Activated T-cell treated with anti-CD3 and anti-CD28 coated beads, Interleukin-2, amount 50 U/mL, for 1 hour (primary cell): Measurements from ENCODE around the gene NFX1.

Source experiments
- DNase-seq: peaks from one replicate; pipeline ENCODE4 v3.0.0-alpha.2; 2020

The NFX1 gene

GRCh38 chr9:33267151-33267767, 23.1 kb upstream of the NFX1 start:
- DNase-seq, result no peak

DNA sequence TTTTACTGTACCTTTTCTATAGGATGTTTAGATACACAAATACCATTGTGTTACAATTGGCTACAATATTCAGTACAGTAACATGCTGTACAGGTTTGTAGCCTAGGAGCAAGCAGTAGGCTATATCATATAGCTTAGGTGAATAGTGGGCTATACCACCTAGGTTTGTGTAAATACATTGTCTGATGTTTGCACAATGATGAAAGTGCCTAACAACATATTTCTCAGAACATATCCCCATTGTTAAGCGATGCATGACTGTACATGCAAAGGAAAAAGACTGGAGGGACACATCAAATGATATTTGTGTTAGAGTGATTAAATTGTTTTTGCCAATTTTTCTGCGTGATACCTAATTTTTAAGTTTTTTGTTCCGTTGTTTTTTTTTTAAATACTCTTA, 20.2 kb upstream of the NFX1 start:
- DNase-seq, result no peak

DNA sequence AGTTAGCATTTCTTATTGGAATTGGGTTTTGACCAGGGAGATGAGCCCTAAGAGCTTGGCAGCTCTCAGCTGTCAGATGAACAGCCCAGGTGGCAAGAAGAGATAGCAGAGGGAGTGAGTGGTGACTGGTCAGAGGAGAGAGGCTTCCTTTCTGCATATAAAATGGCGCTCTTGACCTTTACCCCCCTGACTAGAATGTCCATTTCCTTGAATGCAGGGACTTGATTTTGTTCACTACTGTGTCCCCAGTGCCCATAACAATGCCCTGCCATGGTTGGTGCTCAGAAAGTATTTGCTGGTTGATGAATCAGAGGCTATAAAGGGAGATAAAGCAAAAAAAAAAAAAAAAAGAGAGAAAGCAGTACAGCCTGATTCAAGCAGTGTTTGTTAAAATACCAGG, 18.3 kb upstream of the NFX1 start:
- no peak for DNase-seq

DNA sequence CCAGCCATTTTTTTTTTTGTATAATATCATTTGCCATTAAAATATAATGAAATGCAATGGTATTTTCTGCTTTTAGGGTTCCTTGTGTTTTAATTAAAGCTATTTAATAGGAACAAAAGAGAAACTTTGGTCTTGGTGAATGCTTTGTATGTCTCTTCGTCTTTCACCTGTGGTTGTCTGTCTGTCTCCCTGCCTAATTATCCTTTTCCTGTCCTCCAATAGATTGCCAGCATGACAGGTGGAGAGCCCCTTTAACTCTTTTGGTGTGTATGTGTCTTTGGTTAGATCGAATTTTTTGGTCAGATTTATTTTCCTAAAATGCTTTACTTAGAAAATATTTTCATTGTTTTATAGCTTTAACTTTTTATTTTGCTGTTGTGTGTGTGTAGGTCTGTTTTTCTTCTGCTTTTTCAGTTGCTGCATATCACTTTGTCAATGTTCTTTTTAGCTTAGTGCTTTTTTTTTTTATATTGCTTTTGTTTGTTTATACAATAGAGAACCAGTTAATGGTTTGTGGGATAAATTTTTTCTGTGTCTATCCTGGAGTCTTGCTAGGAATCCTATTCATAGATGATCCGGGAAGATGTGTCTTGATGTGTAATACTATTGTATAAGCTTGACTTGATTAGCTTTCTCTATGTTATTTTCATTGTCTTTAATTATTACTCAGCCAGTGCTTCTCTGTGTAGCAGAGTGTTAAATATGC, 16.9 kb upstream of the NFX1 start:
- DNase-seq, result no peak

DNA sequence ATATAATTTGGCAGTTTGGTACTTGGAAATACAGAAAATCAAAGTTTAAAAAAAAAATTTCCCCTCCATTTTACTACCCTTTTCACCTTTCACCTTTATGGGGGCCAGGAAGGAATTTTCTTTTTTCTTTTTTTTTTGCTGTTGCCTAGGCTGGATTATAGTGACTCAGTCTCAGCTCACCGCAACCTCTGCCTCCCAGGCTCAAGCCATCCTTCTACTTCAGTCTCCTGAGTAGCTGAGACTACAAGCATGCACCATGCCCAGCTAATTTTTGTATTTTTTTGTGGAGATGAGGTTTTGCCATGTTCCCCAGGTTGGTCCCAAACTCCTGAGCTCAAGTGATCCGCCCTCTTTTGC, 16.4 kb upstream of the NFX1 start:
- no peak for DNase-seq

- no peak for DNase-seq
Measured at GRCh38 chr9:33277484-33277883, 12.8 kb upstream of the NFX1 start.

- DNase-seq, result no peak
Measured at GRCh38 chr9:33285502-33285901, 4.8 kb upstream of the NFX1 start.

DNA sequence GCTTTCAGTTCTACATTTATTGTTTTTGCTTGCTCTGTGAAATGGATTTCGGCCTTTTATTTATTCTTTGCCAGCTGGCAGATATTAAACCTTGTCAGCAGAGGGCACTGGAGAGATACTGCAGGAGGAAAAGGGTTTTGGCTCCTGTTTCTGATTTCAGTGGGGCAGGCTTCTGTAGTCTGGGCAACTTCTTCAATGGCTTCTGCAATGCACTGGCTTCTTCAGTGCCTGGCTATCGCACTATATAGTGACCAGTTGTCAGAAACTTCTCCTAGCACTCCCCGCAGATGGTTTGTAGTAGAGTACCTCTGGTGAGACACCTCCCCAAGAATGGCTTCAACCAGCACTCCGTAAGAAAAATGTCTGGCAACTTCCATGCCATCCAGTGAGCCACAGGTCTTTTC, 3.2 kb upstream of the NFX1 start:
- peak; percentile 36 for DNase-seq

DNA sequence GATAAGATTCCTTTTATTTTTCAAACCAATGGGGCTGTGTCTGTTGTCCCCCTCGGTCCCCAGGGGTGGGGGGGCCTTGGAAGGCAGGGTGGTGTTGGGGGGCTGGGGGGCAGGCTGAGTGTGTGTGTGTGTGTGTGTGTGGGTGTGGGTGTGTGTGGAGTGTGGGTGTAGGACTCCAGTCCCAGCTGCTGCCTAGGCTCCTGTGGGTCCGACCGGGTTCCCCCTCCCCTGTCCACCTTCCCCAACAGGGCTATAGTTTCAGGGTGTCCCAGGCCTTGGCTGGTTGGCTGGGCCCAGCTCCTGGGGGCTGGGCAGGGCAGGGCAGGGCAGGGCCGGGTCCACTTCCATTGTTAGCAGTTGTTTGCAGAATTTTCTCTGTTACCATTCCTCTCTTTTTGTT, 2.1 kb upstream of the NFX1 start:
- no peak for DNase-seq

GRCh38 chr9:33288828-33289483, 1.4 kb upstream of the NFX1 start:
- DNase-seq, result peak; percentile 25

DNA sequence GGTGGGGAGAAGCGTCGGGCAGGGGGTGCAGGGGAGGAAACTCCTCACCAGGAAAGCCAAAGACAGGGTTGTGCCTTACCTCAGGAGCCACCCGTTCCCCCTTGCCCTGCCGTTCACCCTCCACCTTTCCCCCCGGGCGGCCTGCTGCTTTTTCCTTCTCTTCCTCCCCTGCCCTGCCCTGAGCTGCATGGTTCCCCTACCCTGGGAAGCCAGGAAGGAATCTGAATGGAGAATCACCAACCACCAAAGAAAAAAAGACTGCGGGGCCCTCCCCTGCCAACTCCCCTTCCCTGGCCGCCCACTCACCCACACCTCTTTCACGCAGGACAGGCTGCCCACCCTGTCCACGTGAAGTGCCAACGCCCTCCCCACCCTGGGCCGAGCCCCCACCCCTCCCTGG, 820 bp upstream of the NFX1 start:
- DNase-seq, result peak; percentile 56

DNA sequence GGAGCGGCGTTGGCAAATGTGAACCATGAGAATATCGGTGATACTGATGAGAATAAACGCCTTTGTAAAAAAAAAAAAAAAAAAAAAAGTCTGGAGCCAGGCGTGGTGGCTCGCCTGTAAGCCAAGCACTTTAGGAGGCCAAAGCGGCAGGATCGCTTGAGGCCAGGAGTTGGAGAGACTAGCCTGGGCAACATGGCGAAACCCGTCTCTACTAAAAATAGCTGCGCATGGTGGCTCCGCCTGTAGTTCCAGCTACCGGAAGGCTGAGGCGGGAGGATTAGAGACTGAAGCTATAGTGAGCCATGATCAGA, 425 bp upstream of the NFX1 start:
- DNase-seq, result no peak

- DNase-seq, result no peak
Measured at GRCh38 chr9:33291031-33291397, 698 bp downstream of the NFX1 start.

DNA sequence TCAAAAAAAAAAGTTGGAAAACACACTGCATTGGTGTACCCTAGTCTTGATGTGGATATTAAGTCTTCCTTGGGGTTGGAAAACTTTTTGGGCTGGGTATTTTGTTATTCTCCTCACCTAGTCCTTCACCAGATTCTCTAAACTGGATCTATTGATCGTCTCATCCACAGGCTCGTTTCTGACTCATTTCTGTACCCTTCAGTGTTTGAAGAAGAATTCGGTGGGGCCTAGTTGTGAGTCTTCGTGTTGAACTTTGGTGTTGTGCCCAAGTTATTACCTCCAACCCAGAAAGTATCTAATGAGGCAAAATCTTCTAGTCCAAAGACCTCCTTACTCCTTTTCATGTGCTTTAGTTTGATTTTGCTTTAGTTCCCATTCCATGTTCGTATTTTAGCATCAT, 1.6 kb downstream of the NFX1 start:
- DNase-seq, result no peak

GRCh38 chr9:33293782-33294181, 3.5 kb downstream of the NFX1 start:
- DNase-seq, result no peak

- DNase-seq, result no peak
Measured at GRCh38 chr9:33294670-33295432, 4.5 kb downstream of the NFX1 start.

GRCh38 chr9:33295571-33295970, 5.3 kb downstream of the NFX1 start:
- DNase-seq, result no peak

DNA sequence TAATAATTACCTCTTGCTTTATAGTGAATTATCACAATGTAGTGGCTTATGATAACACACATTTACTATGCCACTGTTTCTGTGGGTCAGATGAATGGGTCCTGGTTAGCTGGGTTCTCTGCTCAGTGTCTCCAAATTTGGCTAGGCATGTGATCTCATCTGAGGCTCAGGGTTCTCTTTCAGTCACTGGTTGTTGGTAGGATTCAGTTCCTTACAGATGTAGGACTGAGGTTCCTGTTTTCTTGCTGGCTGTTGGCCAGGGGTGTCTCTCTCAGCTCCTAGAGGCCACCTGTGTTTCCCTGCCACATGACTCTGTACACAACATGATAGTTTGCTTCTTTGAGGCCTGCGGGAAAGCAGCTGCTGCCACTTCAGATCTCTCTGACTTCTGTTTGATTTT, 7.1 kb downstream of the NFX1 start:
- no peak for DNase-seq

- DNase-seq, result no peak
Measured at GRCh38 chr9:33300546-33300945, 10.2 kb downstream of the NFX1 start.

DNA sequence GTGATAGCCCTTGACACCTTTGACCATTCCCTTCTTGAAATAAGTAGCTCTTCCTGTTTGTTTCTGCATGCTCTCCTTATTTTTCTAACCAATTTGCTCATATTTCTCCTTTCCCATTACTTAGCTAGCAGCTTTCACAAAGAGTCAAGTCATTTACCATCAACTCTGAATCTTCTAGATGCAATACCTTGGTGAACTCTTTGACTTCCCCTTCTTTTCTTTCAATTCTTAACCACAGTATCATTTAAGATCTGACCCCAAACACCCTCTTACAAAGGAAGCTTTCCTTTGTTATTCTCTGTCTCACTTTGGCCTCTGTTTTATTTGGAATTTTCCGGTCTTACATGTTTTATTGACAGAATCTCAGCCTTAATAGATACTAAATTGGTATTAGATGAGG, 14.0 kb downstream of the NFX1 start:
- no peak for DNase-seq

- no peak for DNase-seq
Measured at GRCh38 chr9:33306037-33306436, 15.7 kb downstream of the NFX1 start.

GRCh38 chr9:33307067-33307466, 16.8 kb downstream of the NFX1 start:
- no peak for DNase-seq

DNA sequence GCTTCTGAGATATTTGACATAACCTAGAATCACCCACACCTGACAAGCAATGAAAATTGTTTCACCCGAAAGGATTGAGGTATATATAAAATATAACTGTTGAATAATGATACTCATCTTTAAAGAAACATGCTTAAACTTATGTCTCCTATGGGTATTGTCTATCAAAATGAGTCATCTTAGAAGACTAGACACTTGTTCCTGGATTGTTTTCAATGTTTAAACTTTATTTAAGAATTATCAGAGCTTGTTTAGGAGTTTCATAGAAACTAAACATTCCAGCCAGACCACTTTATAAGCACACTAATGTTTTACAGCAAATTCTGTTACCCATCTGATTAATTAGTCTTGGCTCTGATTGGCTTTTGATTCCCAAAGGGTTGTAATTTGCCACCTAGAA, 19.6 kb downstream of the NFX1 start:
- no peak for DNase-seq

- DNase-seq, result no peak
Measured at GRCh38 chr9:33310748-33311147, 20.4 kb downstream of the NFX1 start.
